ENCODE data around the gene ZNF652. TPM values are rescaled to one million over a fixed set of nuclear protein-coding genes. Genes with fewer than 3 reads are reported as not detected.

ZNF652 gene
- total RNA-seq = 4.8 and 4.9 TPM in 2 replicates

DNA sequence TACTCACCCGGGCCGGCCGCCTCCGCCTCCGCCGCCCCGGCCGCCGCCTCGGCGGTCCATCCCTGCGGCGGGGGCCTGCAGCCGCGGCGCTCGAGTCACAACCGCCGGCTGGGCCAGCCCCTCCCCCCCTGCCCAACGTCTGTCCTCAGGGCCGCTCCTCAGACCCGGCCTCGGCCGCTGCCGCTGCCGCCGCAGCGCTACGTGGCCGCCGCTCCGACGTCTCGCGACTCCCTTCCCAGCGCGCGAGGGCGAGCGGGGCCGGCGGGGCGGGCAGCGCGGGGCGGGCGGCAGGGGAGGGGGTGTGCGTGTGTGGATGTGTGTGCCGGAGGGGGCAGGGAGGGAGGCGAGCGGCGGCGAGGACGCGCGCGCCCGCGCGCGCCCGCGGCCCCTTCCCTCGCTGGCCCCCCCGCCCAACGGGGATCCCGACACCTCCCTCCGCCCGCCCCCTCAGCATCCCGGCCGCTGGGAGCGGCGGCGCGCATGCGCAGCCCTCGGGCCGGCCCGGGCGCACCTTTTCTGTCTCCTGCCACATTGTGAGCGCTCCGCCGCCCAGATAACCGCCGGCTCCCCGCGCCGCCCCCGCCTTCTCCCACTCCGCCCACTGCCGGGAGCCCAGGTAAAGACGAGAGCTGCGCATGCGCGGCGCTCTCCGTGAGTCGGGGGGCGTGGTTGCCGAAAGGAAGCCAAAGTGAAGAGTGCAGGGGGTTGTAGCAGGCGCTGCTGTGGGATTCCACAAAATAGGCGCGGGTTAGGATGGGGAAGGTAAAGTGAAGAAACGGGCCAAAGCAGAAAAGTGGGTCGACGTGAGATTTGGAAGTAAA is at the start of gene ZNF652:
ZNF652 (minus strand) TSS at position 349 of the 821 bp plus-strand sequence. CDS start 44,525 bp downstream, outside the sequence.

Other genes starting within 250 kb of the ZNF652 start
- not detected in 2 replicates for gene B4GALNT2, start 229.5 kb downstream of the ZNF652 start, total RNA-seq
- 0.17 and 1.0 TPM in 2 replicates for gene GNGT2, start 151.7 kb downstream of the ZNF652 start, total RNA-seq
- 2.2 and 3.4 TPM in 2 replicates for gene ABI3, start 151.5 kb downstream of the ZNF652 start, total RNA-seq
- gene PHOSPHO1, start 131.5 kb downstream of the ZNF652 start, total RNA-seq = 0.34 and 1.3 TPM in 2 replicates
- gene PHB1, start 52.6 kb upstream of the ZNF652 start, total RNA-seq = 194 and 197 TPM in 2 replicates
- gene NGFR, start 133.0 kb upstream of the ZNF652 start, total RNA-seq = under 0.01 TPM in 1 of 2 replicates, not detected in the other
- gene NXPH3, start 213.6 kb upstream of the ZNF652 start, total RNA-seq = under 0.01 TPM in 1 of 2 replicates, not detected in the other

Data from bronchus fibroblast of lung (primary cell).